ENCODE results near the gene DCAF5.

Gene DCAF5

GRCh38 chr14:69151458-69152180 lies 1.3 kb downstream of the DCAF5 start:
- peak; percentile 22 for TF ChIP-seq CTCF (IDR thresholded peaks at IDR 0.05; ENCODE audit: low read depth, low read length, missing control alignments)
- no peaks in the 10 kb centered on the region for H3K27me3 ChIP-seq (replicated peaks)
- peak overlapping the region; percentile 24 for H3K27ac ChIP-seq
- no peak for DNase-seq
- H3K4me3 ChIP-seq (ENCODE audit: low read depth, low read length): peak overlapping the region; percentile 86
- H3K36me3 ChIP-seq (replicated peaks): peaks cover 9% of the 10 kb centered on the region
- in situ Hi-C loops (cut with HindIII; ENCODE audit: low pct_ligation_motif_present, low sequenced_read_pairs): no loop called here

- Histone ChIP-seq H3K27ac (no peak overlapping the region), H3K4me3 (ENCODE audit: low read depth, low read length) (no peak overlapping the region), H3K27me3 (replicated peaks) (no peaks in the 10 kb centered on the region), H3K36me3 (replicated peaks) (peaks cover 9% of the 10 kb centered on the region)
- DNase-seq: no peak
- TF ChIP-seq CTCF (IDR thresholded peaks at IDR 0.05; ENCODE audit: low read depth, low read length, missing control alignments): no peak
- in situ Hi-C loops (cut with HindIII; ENCODE audit: low pct_ligation_motif_present, low sequenced_read_pairs): no loop called here
Measured at GRCh38 chr14:69149461-69150244, 3.3 kb downstream of the DCAF5 start.

GRCh38 chr14:69142101-69142500 lies 10.8 kb downstream of the DCAF5 start:
- Histone ChIP-seq H3K27ac (no peak overlapping the region), H3K27me3 (replicated peaks) (no peaks in the 10 kb centered on the region), H3K4me3 (ENCODE audit: low read depth, low read length) (no peak overlapping the region), H3K36me3 (replicated peaks) (peaks cover under 1% of the 10 kb centered on the region)
- DNase-seq: no peak
- in situ Hi-C loops (cut with HindIII; ENCODE audit: low pct_ligation_motif_present, low sequenced_read_pairs): no loop called here
- TF ChIP-seq CTCF (IDR thresholded peaks at IDR 0.05; ENCODE audit: low read depth, low read length, missing control alignments): no peak

GRCh38 chr14:69141550-69141949 lies 11.4 kb downstream of the DCAF5 start:
- in situ Hi-C loops (cut with HindIII; ENCODE audit: low pct_ligation_motif_present, low sequenced_read_pairs): no loop called here
- H3K4me3 ChIP-seq (ENCODE audit: low read depth, low read length): no peak overlapping the region
- no peak for DNase-seq
- H3K27me3 ChIP-seq (replicated peaks): no peaks in the 10 kb centered on the region
- no peak for TF ChIP-seq CTCF (IDR thresholded peaks at IDR 0.05; ENCODE audit: low read depth, low read length, missing control alignments)
- no peaks in the 10 kb centered on the region for H3K36me3 ChIP-seq (replicated peaks)
- H3K27ac ChIP-seq: no peak overlapping the region

- Histone ChIP-seq H3K27me3 (replicated peaks) (no peaks in the 10 kb centered on the region), H3K36me3 (replicated peaks) (no peaks in the 10 kb centered on the region), H3K27ac (no peak overlapping the region), H3K4me3 (ENCODE audit: low read depth, low read length) (no peak overlapping the region)
- DNase-seq: no peak
- in situ Hi-C loops (cut with HindIII; ENCODE audit: low pct_ligation_motif_present, low sequenced_read_pairs): no loop called here
- TF ChIP-seq CTCF (IDR thresholded peaks at IDR 0.05; ENCODE audit: low read depth, low read length, missing control alignments): no peak
Measured at GRCh38 chr14:69139743-69140142, 13.2 kb downstream of the DCAF5 start.

Measured in brain microvascular endothelial cell (primary cell).